ENCODE data around the gene DNAH11.

DNA sequence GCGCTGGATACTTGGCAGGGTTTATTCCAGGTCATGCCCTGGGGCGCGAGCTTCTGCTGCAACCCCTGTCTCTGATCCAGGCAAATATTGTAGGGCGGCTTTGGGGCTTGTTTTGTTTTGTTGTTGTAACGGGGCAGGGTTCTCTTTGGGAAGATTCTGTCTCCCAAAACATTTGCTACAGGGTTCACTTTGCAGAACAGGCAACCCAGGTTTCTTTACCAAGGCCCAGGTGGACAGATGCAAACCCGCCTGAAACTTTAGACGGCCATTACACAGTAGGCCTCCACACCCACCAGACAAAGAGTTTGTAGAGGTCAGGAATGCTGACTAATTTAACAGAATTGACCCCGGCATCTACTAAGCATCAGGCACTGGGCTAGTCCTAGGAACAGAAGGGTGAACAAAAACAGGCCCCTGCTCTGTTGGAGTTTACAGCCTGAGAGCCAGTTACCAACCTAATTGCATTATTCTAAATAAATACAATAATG lies 403.4 kb downstream of the DNAH11 start:
- TF ChIP-seq, protein P1, sequence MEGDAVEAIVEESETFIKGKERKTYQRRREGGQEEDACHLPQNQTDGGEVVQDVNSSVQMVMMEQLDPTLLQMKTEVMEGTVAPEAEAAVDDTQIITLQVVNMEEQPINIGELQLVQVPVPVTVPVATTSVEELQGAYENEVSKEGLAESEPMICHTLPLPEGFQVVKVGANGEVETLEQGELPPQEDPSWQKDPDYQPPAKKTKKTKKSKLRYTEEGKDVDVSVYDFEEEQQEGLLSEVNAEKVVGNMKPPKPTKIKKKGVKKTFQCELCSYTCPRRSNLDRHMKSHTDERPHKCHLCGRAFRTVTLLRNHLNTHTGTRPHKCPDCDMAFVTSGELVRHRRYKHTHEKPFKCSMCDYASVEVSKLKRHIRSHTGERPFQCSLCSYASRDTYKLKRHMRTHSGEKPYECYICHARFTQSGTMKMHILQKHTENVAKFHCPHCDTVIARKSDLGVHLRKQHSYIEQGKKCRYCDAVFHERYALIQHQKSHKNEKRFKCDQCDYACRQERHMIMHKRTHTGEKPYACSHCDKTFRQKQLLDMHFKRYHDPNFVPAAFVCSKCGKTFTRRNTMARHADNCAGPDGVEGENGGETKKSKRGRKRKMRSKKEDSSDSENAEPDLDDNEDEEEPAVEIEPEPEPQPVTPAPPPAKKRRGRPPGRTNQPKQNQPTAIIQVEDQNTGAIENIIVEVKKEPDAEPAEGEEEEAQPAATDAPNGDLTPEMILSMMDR (IDR thresholded peaks at IDR 0.05): no peak
- TF ChIP-seq, protein P2, sequence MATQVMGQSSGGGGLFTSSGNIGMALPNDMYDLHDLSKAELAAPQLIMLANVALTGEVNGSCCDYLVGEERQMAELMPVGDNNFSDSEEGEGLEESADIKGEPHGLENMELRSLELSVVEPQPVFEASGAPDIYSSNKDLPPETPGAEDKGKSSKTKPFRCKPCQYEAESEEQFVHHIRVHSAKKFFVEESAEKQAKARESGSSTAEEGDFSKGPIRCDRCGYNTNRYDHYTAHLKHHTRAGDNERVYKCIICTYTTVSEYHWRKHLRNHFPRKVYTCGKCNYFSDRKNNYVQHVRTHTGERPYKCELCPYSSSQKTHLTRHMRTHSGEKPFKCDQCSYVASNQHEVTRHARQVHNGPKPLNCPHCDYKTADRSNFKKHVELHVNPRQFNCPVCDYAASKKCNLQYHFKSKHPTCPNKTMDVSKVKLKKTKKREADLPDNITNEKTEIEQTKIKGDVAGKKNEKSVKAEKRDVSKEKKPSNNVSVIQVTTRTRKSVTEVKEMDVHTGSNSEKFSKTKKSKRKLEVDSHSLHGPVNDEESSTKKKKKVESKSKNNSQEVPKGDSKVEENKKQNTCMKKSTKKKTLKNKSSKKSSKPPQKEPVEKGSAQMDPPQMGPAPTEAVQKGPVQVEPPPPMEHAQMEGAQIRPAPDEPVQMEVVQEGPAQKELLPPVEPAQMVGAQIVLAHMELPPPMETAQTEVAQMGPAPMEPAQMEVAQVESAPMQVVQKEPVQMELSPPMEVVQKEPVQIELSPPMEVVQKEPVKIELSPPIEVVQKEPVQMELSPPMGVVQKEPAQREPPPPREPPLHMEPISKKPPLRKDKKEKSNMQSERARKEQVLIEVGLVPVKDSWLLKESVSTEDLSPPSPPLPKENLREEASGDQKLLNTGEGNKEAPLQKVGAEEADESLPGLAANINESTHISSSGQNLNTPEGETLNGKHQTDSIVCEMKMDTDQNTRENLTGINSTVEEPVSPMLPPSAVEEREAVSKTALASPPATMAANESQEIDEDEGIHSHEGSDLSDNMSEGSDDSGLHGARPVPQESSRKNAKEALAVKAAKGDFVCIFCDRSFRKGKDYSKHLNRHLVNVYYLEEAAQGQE (IDR thresholded peaks at IDR 0.05; ENCODE audit: insufficient read depth in 1 of 2, low read depth in 2 of 2, low read length in 1 of 2): no peak
- no peak for TF ChIP-seq POLR2AphosphoS5 (IDR thresholded peaks at IDR 0.05; ENCODE audit: low read depth, low read length)

All from Panc1 (cell line).